Cardiac muscle cell (in vitro differentiated cells and primary cell): ENCODE data around the gene SCAI. TPM values are rescaled to one million over a fixed set of nuclear protein-coding genes. Genes with fewer than 3 reads are reported as not detected.
A peak's percentile ranks its signal among the peaks of the same experiment; 100 is the strongest.
"Not testable (repeated sequence)": the region's sequence is repeated elsewhere in the genome, so short reads cannot be mapped to it uniquely, and the experiment has no call there.

Experiments used
- DNase-seq, 2 donors: peaks; one replicate each; pipeline versions ENCODE4 v3.0.0 to v3.0.0-alpha.2; 2010 to 2017; ENCODE audit warnings: low read depth in 1 of 2, low spot score in 1 of 2
- H3K27ac ChIP-seq: fragments of 200-600 bp; sonication (generic); 2 replicates; pipeline ENCODE4 v1.5.1; 2016
- H3K27me3 ChIP-seq: fragments of 200-600 bp; sonication (generic); 2 replicates; pipeline ENCODE4 v1.6.0; 2016; ENCODE audit warnings: control low read depth
- H3K36me3 ChIP-seq: fragments of 200-600 bp; sonication (generic); 2 replicates; pipeline ENCODE4 v1.5.1; 2016; ENCODE audit warnings: control low read depth
- H3K4me1 ChIP-seq: fragments of 200-600 bp; sonication (generic); 2 replicates; pipeline ENCODE4 v1.8.1; 2017; ENCODE audit warnings: low read depth, mild to moderate bottlenecking, mixed run types
- H3K4me3 ChIP-seq: fragments of 200-600 bp; sonication (generic); 2 replicates; pipeline ENCODE4 v1.5.1; 2016; ENCODE audit warnings: mild to moderate bottlenecking
- H3K9me3 ChIP-seq: fragments of 200-600 bp; sonication (generic); 2 replicates; pipeline ENCODE4 v1.5.1; 2017; ENCODE audit warnings: low read depth, mild to moderate bottlenecking, control low read depth
- CTCF ChIP-seq: IDR thresholded peaks from 2 replicates; pipeline ENCODE4 v1.5.1; 2012; ENCODE audit warnings: low read depth, mild to moderate bottlenecking, low read length
- polyA plus RNA-seq: library from polyadenylated mRNA; unstranded; fragments of >200 nt; fragmentation: Nextera tagmentation; extraction: Ambion mirVana; gene quantifications from 2 replicates; pipeline ENCODE4 v1.2.1, GENCODE V29; 2016
- total RNA-seq: library from RNA; depleted of rRNA; stranded (reverse); fragments of >200 nt; gene quantifications from 2 replicates; pipeline ENCODE4 v1.2.3, GENCODE V29; 2016

Gene SCAI
- total and polyA plus RNA-seq, 2 experiments from 2014 or later: 4.4 to 15.0 TPM

DNA sequence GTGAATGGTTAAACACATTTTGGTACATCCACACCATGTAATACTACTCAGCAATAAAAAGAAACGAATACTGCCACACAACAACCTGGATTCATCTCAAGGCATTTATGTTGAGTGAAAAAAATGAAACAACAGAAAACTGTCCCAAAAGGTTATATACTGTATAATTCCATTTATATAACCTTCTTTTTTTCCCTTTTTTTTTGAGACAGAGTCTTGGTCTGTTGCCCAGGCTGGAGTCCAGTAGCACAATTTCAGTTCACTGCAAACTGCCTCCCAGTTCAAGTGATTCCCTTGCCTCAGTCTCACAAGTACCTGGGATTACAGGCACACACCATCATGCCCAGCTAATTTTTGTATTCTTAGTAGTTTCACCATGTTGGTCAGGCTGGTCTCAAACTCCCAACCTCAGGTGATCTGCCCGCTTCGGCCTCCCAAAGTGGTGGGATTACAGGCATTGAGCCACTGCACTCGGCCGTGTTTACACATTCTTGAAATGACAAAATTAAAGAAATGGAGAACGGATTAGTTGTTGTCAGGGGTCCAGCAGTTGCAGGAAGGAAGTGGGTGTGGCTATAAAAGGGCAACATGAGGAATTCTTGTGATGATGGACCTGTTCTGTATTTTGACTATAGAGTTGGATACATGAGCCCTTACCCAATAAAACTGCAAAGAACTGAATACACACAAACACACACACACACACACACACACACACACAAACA lies 28.9 kb upstream of the SCAI start:
- Histone ChIP-seq H3K4me3 (no peak overlapping the region), H3K4me1 (no peaks in the 10 kb centered on the region), H3K27me3 (no peaks in the 10 kb centered on the region), H3K9me3 (no peaks in the 10 kb centered on the region), H3K36me3 (peaks cover 8% of the 10 kb centered on the region), H3K27ac (no peak overlapping the region)
- no peak for TF ChIP-seq CTCF
- DNase-seq: peak in 1 of 2 donors; percentile 60

- H3K4me1 ChIP-seq: no peaks in the 10 kb centered on the region
- TF ChIP-seq CTCF: no peak
- DNase-seq: no peak
- peaks cover 11% of the 10 kb centered on the region for H3K36me3 ChIP-seq
- H3K27ac ChIP-seq: no peak overlapping the region
- H3K9me3 ChIP-seq: no peaks in the 10 kb centered on the region
- H3K27me3 ChIP-seq: no peaks in the 10 kb centered on the region
- no peak overlapping the region for H3K4me3 ChIP-seq
These were observed 26.6 kb upstream of the SCAI start for GRCh38 chr9:125169895-125170294.

DNA sequence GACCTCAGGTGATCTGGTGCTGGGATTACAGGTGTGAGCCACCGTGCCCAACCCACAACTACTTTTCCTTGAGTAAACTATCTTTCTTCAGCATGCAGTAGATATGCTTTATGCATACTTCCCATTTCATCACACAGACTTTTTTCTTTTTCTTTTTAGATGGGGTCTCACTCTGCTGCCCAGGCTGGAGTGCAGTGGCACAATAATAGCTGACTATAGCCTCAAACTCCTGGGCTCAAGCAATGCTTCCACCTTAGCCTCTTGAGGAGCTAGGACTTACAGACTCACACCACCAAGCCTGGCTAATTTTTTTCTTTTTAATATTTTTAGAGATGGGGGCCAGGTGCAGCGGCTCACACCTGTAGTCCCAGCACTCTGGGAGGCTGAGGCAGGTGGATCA lies 23.4 kb upstream of the SCAI start:
- H3K4me1 ChIP-seq: no peaks in the 10 kb centered on the region
- peaks cover 11% of the 10 kb centered on the region for H3K36me3 ChIP-seq
- H3K27ac ChIP-seq: no peak overlapping the region
- TF ChIP-seq CTCF: no peak
- no peaks in the 10 kb centered on the region for H3K27me3 ChIP-seq
- H3K4me3 ChIP-seq: no peak overlapping the region
- DNase-seq: no peak
- no peaks in the 10 kb centered on the region for H3K9me3 ChIP-seq

GRCh38 chr9:125162891-125163290 lies 19.6 kb upstream of the SCAI start:
- not testable (repeated sequence) for H3K27me3 ChIP-seq, DNase-seq, H3K4me1 ChIP-seq, H3K36me3 ChIP-seq, H3K27ac ChIP-seq, H3K9me3 ChIP-seq, H3K4me3 ChIP-seq

DNA sequence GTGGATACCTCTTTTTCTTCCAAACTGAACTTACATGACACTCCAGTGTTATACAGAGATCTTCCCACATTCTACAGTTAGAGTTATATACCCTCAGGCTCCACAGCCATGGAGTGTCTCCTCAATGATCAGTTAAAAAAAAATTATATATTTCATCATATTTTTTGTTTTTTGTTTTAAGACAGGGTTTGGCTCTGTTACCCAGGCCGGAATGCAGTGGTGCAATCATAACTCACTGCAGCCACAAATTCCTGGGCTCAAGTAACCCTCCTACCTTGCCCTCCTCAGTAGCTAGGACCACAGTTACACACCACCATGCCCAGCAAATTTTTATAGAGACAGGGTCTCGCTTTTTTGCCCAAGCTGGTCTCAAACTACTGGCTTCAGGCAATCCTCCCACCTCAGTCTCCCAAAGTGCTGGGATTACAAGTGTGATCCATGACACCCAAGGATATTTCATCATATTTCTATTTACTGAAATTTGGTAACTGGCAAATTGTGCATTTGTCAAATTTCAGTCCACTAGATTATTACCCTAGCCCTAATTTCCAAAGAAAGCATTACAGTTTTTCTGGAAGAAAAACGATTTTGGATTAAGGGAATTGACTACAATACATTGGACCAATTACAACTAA lies 18.1 kb upstream of the SCAI start:
- no peaks in the 10 kb centered on the region for H3K27me3 ChIP-seq
- H3K27ac ChIP-seq: peak overlapping the region; percentile 40
- DNase-seq: peak in 1 of 2 donors; percentile 79
- H3K4me3 ChIP-seq: no peak overlapping the region
- peaks cover 6% of the 10 kb centered on the region for H3K36me3 ChIP-seq
- no peaks in the 10 kb centered on the region for H3K4me1 ChIP-seq
- TF ChIP-seq CTCF: no peak
- no peaks in the 10 kb centered on the region for H3K9me3 ChIP-seq

DNA sequence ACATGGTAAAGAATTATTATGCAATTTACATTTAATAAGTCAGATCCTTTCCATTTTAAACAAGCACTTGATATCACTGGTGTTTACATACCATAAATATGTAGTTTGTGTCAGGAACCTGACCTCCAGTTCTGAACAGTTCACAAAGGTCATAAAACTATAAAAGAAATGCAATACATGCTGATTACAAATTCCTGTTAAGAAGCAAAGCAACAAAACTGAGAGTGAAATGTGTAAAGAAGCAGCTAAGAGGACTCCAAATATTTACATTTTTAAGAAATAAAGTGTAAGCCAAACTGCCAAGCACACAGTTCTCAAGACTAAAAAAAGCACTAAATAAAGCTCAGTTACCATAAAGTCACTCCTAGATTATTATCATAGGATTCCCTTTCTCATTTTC lies 17.4 kb upstream of the SCAI start:
- peak overlapping the region; percentile 40 for H3K27ac ChIP-seq
- no peak for DNase-seq
- H3K36me3 ChIP-seq: peaks cover 6% of the 10 kb centered on the region
- TF ChIP-seq CTCF: no peak
- H3K4me1 ChIP-seq: no peaks in the 10 kb centered on the region
- H3K9me3 ChIP-seq: no peaks in the 10 kb centered on the region
- no peaks in the 10 kb centered on the region for H3K27me3 ChIP-seq
- H3K4me3 ChIP-seq: no peak overlapping the region
